CD4-positive, alpha-beta T cell (primary cell): Measurements from ENCODE around the gene SPIN2A. TPM values are rescaled to one million over a fixed set of nuclear protein-coding genes. Genes with fewer than 3 reads are reported as not detected.
"Not testable (repeated sequence)": the region's sequence is repeated elsewhere in the genome, so short reads cannot be mapped to it uniquely, and the experiment has no call there.

Experiments used
- ATAC-seq: fragments of 200-7000 bp; cut with Tn5 transposase; one replicate; pipeline ENCODE4 v1.10.0; 2022; ENCODE audit warnings: mild to moderate bottlenecking; ENCODE audit not compliant: poor library complexity
- CTCF ChIA-PET: fragments of 350-600 bp; sonication (Branson Sonifier 250); formaldehyde crosslinking; loops from one replicate; lab custom pipeline; 2021; ENCODE audit warnings: antibody characterized with exemption, inconsistent platforms; lab: Charles Lee
- POLR2A ChIA-PET: fragments of 350-600 bp; sonication (Branson Sonifier 250); formaldehyde crosslinking; loops from one replicate; lab custom pipeline; 2021; ENCODE audit warnings: antibody characterized with exemption, inconsistent platforms; lab: Charles Lee
- DNase-seq, 14 experiments: peaks; one replicate each; pipeline ENCODE4 v3.0.0-alpha.2; 2013 to 2020; ENCODE audit warnings: mixed read lengths in 2 of 14
- H3K27ac ChIP-seq, 2 donors: one replicate each; pipeline versions ENCODE4 v1.5.1 to v1.7.0; 2013; ENCODE audit warnings: low read length in 2 of 2, low read depth in 1 of 2, mild to moderate bottlenecking in 1 of 2
- H3K27me3 ChIP-seq, 2 experiments: 1 replicate in 1 of 2; 2 replicates in 1 of 2; pipeline versions ENCODE4 v1.6.1 to v1.7.0; 2013; ENCODE audit warnings: low read length in 2 of 2, control low read depth in 1 of 2, mild to moderate bottlenecking in 1 of 2, moderate library complexity in 1 of 2; ENCODE audit not compliant: insufficient read depth in 2 of 2, control insufficient read depth in 1 of 2
- H3K36me3 ChIP-seq: one replicate; pipeline ENCODE4 v1.6.1; 2013; ENCODE audit warnings: low read length, control low read depth; ENCODE audit not compliant: insufficient read depth
- H3K4me1 ChIP-seq: one replicate; pipeline ENCODE4 v1.6.1; 2013; ENCODE audit warnings: low read length, control low read depth; ENCODE audit not compliant: insufficient read depth
- H3K4me3 ChIP-seq: one replicate; pipeline ENCODE4 v1.5.1; 2013; ENCODE audit warnings: mild to moderate bottlenecking, low read length, moderate library complexity
- H3K9me3 ChIP-seq, 2 experiments: 1 replicate in 1 of 2; 2 replicates in 1 of 2; pipeline versions ENCODE4 v1.6.1 to v1.7.0; 2013; ENCODE audit warnings: low read length in 2 of 2, mild to moderate bottlenecking in 2 of 2, control low read depth in 1 of 2, moderate library complexity in 1 of 2; ENCODE audit not compliant: control insufficient read depth in 1 of 2, insufficient read depth in 1 of 2
- H3K27ac Mint-ChIP-seq: one replicate; pipeline ENCODE4 v1.8.0; 2020; ENCODE audit warnings: mixed read lengths
- H3K27me3 Mint-ChIP-seq: one replicate; pipeline ENCODE4 v1.8.0; 2021; ENCODE audit warnings: mixed read lengths
- H3K36me3 Mint-ChIP-seq: one replicate; pipeline ENCODE4 v1.8.0; 2021; ENCODE audit warnings: low read depth, mixed read lengths
- H3K4me1 Mint-ChIP-seq: one replicate; pipeline ENCODE4 v1.8.0; 2021; ENCODE audit warnings: low read depth, mixed read lengths
- H3K4me3 Mint-ChIP-seq: one replicate; pipeline ENCODE4 v1.8.0; 2020; ENCODE audit warnings: mild to moderate bottlenecking, mixed read lengths
- H3K9me3 Mint-ChIP-seq: one replicate; pipeline ENCODE4 v1.8.0; 2020; ENCODE audit warnings: mixed read lengths
- CTCF ChIP-seq: fragments of 200-600 bp; IDR thresholded peaks from one replicate; pipeline ENCODE4 v1.8.0; 2022; ENCODE audit warnings: antibody characterized with exemption, mild to moderate bottlenecking
- intact Hi-C, 2 experiments: fragments of 100-400 bp; cut with DNase I in 1 of 2; cut with micrococcal nuclease in 1 of 2; formaldehyde crosslinking; loops; one replicate each; pipeline versions ENCODE4 v1.15.1 to v1.9.0; 2023 to 2025; cut with DNase I, micrococcal nuclease
- polyA plus RNA-seq, 2 donors: library from polyadenylated mRNA; unstranded; fragments of 120-200 nt; gene quantifications; one replicate each; pipeline ENCODE4 v1.2.1, GENCODE V29; 2013
- total RNA-seq, 174 experiments: library from RNA in 2 of 174; stranded (reverse) in 2 of 174; gene quantifications; one replicate each; pipeline ENCODE4 v1.2.3 and lab custom pipeline; 2021 to 2026

Gene SPIN2A
- 1 to 10 TPM in 1 of 2 experiments, under 1 TPM in 1; 0.49 to 1.1 TPM for total RNA-seq
- 0.95 TPM for polyA plus RNA-seq (2013, experiment 1 of 2)
- 0.60 TPM for polyA plus RNA-seq (2013, experiment 2 of 2)
- 0 to 0.16 (median 0) reads per million in 172 experiments for total RNA-seq (lab: John Stamatoyannopoulos, UW)

- ATAC-seq, H3K27ac Mint-ChIP-seq, H3K27ac ChIP-seq, DNase-seq, H3K36me3 ChIP-seq, POLR2A ChIA-PET, H3K9me3 Mint-ChIP-seq, H3K4me3 ChIP-seq, H3K27me3 ChIP-seq, H3K4me3 Mint-ChIP-seq, H3K9me3 ChIP-seq, H3K36me3 Mint-ChIP-seq, intact Hi-C loops, H3K4me1 Mint-ChIP-seq, CTCF ChIA-PET, H3K4me1 ChIP-seq, H3K27me3 Mint-ChIP-seq: not testable (repeated sequence)
Measured at GRCh38 chrX:57137073-57137472, at the start of gene SPIN2A. Gene SPIN2A, minus strand, starts transcription at chrX:57137397. Its CDS starts 800 bp downstream, at chrX:57136597.

- H3K9me3 ChIP-seq, result no peaks in the 10 kb centered on the region
- no peak overlapping the region for H3K27ac ChIP-seq
- Mint-ChIP-seq H3K36me3 (peaks cover 7% of the 10 kb centered on the region), H3K27me3 (no peaks in the 10 kb centered on the region), H3K4me3 (no peak overlapping the region), H3K9me3 (peaks cover 3% of the 10 kb centered on the region), H3K4me1 (no peaks in the 10 kb centered on the region), H3K27ac (no peak overlapping the region)
- H3K36me3 ChIP-seq, result no peaks in the 10 kb centered on the region
- CTCF ChIA-PET, result no interaction called here
- DNase-seq, result no peak
- ATAC-seq, result no peak
- intact Hi-C loops, result no loop called here
- POLR2A ChIA-PET, result no interaction called here
- no peak overlapping the region for H3K4me3 ChIP-seq
- no peaks in the 10 kb centered on the region for H3K4me1 ChIP-seq
- H3K27me3 ChIP-seq, result no peaks in the 10 kb centered on the region
- no peak for TF ChIP-seq CTCF
Measured at GRCh38 chrX:57178605-57179004, 41.4 kb upstream of the SPIN2A start.

- Mint-ChIP-seq H3K4me1 (no peaks in the 10 kb centered on the region), H3K36me3 (peaks cover 15% of the 10 kb centered on the region), H3K27ac (no peak overlapping the region), H3K9me3 (peaks cover 3% of the 10 kb centered on the region), H3K4me3 (no peak overlapping the region), H3K27me3 (no peaks in the 10 kb centered on the region)
- ChIA-PET POLR2A (no interaction called here), CTCF (no interaction called here)
- H3K4me1 ChIP-seq, result no peaks in the 10 kb centered on the region
- no peaks in the 10 kb centered on the region for H3K9me3 ChIP-seq
- TF ChIP-seq CTCF, result no peak
- H3K27ac ChIP-seq, result no peak overlapping the region
- ATAC-seq (no peak), DNase-seq (no peak)
- H3K4me3 ChIP-seq, result no peak overlapping the region
- no peaks in the 10 kb centered on the region for H3K27me3 ChIP-seq
- no peaks in the 10 kb centered on the region for H3K36me3 ChIP-seq
- intact Hi-C loops, result no loop called here
Measured at GRCh38 chrX:57177070-57177469, 39.9 kb upstream of the SPIN2A start.

GRCh38 chrX:57172544-57172943 is 35.3 kb upstream of the SPIN2A start:
- TF ChIP-seq CTCF, result no peak
- POLR2A ChIA-PET, result no interaction called here
- H3K27ac ChIP-seq, result no peak overlapping the region
- Mint-ChIP-seq H3K36me3 (peaks cover 8% of the 10 kb centered on the region), H3K4me3 (no peak overlapping the region), H3K4me1 (no peaks in the 10 kb centered on the region), H3K27ac (no peak overlapping the region), H3K27me3 (no peaks in the 10 kb centered on the region), H3K9me3 (no peaks in the 10 kb centered on the region)
- H3K4me1 ChIP-seq, result no peaks in the 10 kb centered on the region
- H3K9me3 ChIP-seq, result no peaks in the 10 kb centered on the region
- no peaks in the 10 kb centered on the region for H3K36me3 ChIP-seq
- DNase-seq (no peak), ATAC-seq (no peak)
- intact Hi-C loops, result no loop called here
- H3K27me3 ChIP-seq, result no peaks in the 10 kb centered on the region
- H3K4me3 ChIP-seq, result no peak overlapping the region
- CTCF ChIA-PET, result no interaction called here
